ENCODE data around the gene ATP9A. TPM values are rescaled to one million over a fixed set of nuclear protein-coding genes. Genes with fewer than 3 reads are reported as not detected.

ATP9A gene
- total RNA-seq, 1 donor, result 69.1 TPM

DNA sequence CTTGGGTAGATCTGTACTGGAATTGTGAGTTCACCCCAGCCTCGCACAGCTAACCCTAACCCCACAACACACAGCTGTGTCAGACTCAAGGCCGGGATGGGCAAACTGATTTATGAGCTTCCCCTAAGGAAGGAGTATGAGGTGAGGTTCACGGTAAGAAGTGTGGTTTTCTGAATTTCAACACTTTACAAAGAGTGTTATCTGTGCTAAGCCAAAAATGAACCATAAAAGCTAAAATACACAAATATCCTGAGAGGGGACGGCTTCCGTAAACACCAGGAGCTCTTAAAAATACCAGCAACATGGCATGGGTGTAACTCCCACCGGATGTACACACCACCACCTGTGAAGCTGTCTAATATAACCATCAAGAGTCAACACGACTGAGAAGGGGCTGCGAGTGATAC, 101.2 kb downstream of the ATP9A start:
- no peak for TF ChIP-seq CTCF (IDR thresholded peaks at IDR 0.05; ENCODE audit: insufficient read depth, low read length)
- no peak overlapping the region for H3K4me3 ChIP-seq (ENCODE audit: low read depth, low read length)
- DNase-seq (ENCODE audit: low read depth), result no peak

GRCh38 chr20:51666126-51666525, 102.1 kb downstream of the ATP9A start:
- DNase-seq (ENCODE audit: low read depth), result no peak
- TF ChIP-seq CTCF (IDR thresholded peaks at IDR 0.05; ENCODE audit: insufficient read depth, low read length), result no peak
- H3K4me3 ChIP-seq (ENCODE audit: low read depth, low read length), result no peak overlapping the region

DNA sequence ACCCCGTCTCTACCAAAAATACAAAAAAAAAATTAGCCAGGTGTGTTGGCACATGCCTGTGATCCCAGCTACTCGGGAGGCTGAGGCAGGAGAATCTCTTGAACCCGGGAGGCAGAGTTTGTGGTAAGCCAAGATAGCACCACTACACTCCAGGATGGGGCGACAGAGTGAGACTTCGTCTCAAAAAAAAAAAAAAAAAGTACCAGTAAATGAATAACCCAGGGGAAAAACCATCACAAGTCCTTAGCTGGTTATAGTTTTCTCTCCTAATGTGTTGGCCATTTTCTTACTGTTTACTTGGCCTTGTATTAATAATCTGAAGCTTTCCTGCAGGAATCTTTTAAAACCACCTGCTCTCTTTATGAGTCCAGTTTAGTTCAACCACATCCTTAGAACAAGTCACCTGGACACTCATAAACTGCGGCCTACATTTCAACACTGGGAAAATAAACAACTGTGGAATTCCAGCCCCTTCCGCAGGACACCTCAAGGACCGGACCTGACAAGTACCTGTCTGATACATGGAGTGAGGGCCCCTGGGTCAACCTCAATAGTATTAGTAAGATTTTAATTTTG, 102.6 kb downstream of the ATP9A start:
- TF ChIP-seq CTCF (IDR thresholded peaks at IDR 0.05; ENCODE audit: insufficient read depth, low read length), result no peak
- H3K4me3 ChIP-seq (ENCODE audit: low read depth, low read length), result no peak overlapping the region
- no peak for DNase-seq (ENCODE audit: low read depth)

DNA sequence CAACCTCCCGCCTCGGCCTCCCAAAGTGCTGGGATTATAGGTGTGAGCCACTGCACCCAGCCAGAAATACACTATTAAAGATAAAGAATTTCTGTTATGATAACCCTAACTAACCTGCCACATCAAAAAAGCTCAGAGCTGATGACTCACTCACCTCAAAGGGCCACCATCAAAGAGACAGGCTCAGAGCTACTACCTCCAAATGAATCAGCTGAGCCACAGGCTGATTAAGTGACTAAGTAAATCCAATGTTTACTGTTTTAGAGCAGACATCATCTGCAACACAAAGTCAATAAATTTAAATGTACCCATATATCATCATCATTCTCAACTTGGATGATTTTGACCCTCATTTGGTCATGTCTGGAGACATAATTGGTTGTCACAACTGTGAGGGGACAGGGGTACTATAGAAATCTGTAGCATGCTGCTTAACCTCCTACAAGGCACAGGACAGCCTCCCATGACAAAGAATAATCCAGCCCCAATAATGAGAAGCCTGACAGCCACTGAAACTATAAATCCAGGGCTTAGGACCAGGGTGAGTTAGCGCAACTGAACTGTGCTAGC, 106.5 kb downstream of the ATP9A start:
- peak; percentile 52 for DNase-seq (ENCODE audit: low read depth)

GRCh38 chr20:51660672-51661608, 107.2 kb downstream of the ATP9A start:
- TF ChIP-seq CTCF (IDR thresholded peaks at IDR 0.05; ENCODE audit: insufficient read depth, low read length), result no peak
- no peak overlapping the region for H3K4me3 ChIP-seq (ENCODE audit: low read depth, low read length)
- DNase-seq (ENCODE audit: low read depth), result peak; percentile 93

More for the DNA sequence above, 106.5 kb downstream of the ATP9A start:
- no peak for TF ChIP-seq CTCF (IDR thresholded peaks at IDR 0.05; ENCODE audit: insufficient read depth, low read length)
- H3K4me3 ChIP-seq (ENCODE audit: low read depth, low read length), result no peak overlapping the region

GRCh38 chr20:51659491-51660050, 108.6 kb downstream of the ATP9A start:
- DNase-seq (ENCODE audit: low read depth), result no peak
- no peak overlapping the region for H3K4me3 ChIP-seq (ENCODE audit: low read depth, low read length)
- TF ChIP-seq CTCF (IDR thresholded peaks at IDR 0.05; ENCODE audit: insufficient read depth, low read length), result no peak
